Stimulated activated CD4-positive, alpha-beta T cell treated with anti-CD3 and anti-CD28 coated beads, Interleukin-4, amount 100 ng/mL, for 48 hours (primary cell): ENCODE results near the gene PAWR.
"Not testable (repeated sequence)": the region's sequence is repeated elsewhere in the genome, so short reads cannot be mapped to it uniquely, and the experiment has no call there.

Experiments
- DNase-seq, 2 donors: peaks; one replicate each; pipeline ENCODE4 v3.0.0-alpha.2; 2020; ENCODE audit warnings: low read depth in 2 of 2

PAWR gene

GRCh38 chr12:79592865-79593264 lies 97.9 kb downstream of the PAWR start:
- no peak for DNase-seq

GRCh38 chr12:79591988-79592387 lies 98.8 kb downstream of the PAWR start:
- no peak for DNase-seq

GRCh38 chr12:79590751-79591150 lies 100.0 kb downstream of the PAWR start:
- DNase-seq = no peak

GRCh38 chr12:79587368-79587767 lies 103.4 kb downstream of the PAWR start:
- DNase-seq = no peak

GRCh38 chr12:79585147-79585546 lies 105.6 kb downstream of the PAWR start:
- no peak for DNase-seq

GRCh38 chr12:79573820-79574219 lies 116.9 kb downstream of the PAWR start:
- no peak for DNase-seq

GRCh38 chr12:79569679-79570078 lies 121.1 kb downstream of the PAWR start:
- DNase-seq = no peak

GRCh38 chr12:79567175-79567563 lies 123.6 kb downstream of the PAWR start:
- no peak for DNase-seq

GRCh38 chr12:79566452-79567174 lies 124.2 kb downstream of the PAWR start:
- DNase-seq = no peak

- not testable (repeated sequence) for DNase-seq
Measured at GRCh38 chr12:79564727-79565350, 125.9 kb downstream of the PAWR start.

GRCh38 chr12:79563021-79563740 lies 127.6 kb downstream of the PAWR start:
- no peak for DNase-seq

- no peak for DNase-seq
Measured at GRCh38 chr12:79561401-79562132, 129.2 kb downstream of the PAWR start.

- no peak for DNase-seq
Measured at GRCh38 chr12:79560225-79560889, 130.4 kb downstream of the PAWR start.

GRCh38 chr12:79559591-79559990 lies 131.2 kb downstream of the PAWR start:
- DNase-seq = no peak

GRCh38 chr12:79558924-79559469 lies 131.8 kb downstream of the PAWR start:
- DNase-seq = no peak

GRCh38 chr12:79557690-79558315 lies 133.0 kb downstream of the PAWR start:
- no peak for DNase-seq

GRCh38 chr12:79555028-79555925 lies 135.5 kb downstream of the PAWR start:
- DNase-seq = no peak

- no peak for DNase-seq
Measured at GRCh38 chr12:79553863-79554574, 136.7 kb downstream of the PAWR start.

GRCh38 chr12:79552192-79552591 lies 138.6 kb downstream of the PAWR start:
- no peak for DNase-seq
